Activated CD8-positive, alpha-beta memory T cell treated with anti-CD3 and anti-CD28 coated beads, Interleukin-2, amount 50 U/mL, for 4 hours (primary cell): ENCODE results near the gene IL18R1.
A peak's percentile ranks its signal among the peaks of the same experiment; 100 is the strongest.

Experiments used
- DNase-seq: peaks from one replicate; pipeline ENCODE4 v3.0.0-alpha.2; 2020

Gene IL18R1

GRCh38 chr2:102434655-102435381 is 79.2 kb downstream of the IL18R1 start:
- DNase-seq: no peak

GRCh38 chr2:102435741-102436140 is 80.1 kb downstream of the IL18R1 start:
- no peak for DNase-seq

- DNase-seq: no peak
Observed at GRCh38 chr2:102436323-102436722, 80.7 kb downstream of the IL18R1 start.

GRCh38 chr2:102437122-102437521 is 81.5 kb downstream of the IL18R1 start:
- no peak for DNase-seq

- no peak for DNase-seq
Observed at GRCh38 chr2:102438111-102438510, 82.5 kb downstream of the IL18R1 start.

- no peak for DNase-seq
Observed at GRCh38 chr2:102438578-102438977, 83.0 kb downstream of the IL18R1 start.

- DNase-seq: no peak
Observed at GRCh38 chr2:102439065-102439695, 83.6 kb downstream of the IL18R1 start.

- DNase-seq: peak; percentile 42
Observed at GRCh38 chr2:102442967-102443828, 87.6 kb downstream of the IL18R1 start.

- no peak for DNase-seq
Observed at GRCh38 chr2:102444233-102444632, 88.6 kb downstream of the IL18R1 start.

- DNase-seq: no peak
Observed at GRCh38 chr2:102446936-102447335, 91.3 kb downstream of the IL18R1 start.
